Stimulated activated CD8-positive, alpha-beta memory T cell treated with anti-CD3 and anti-CD28 coated beads, Interleukin-4, amount 100 ng/mL, for 48 hours (primary cell): Measurements from ENCODE around the gene NYAP2.

Experiments
- DNase-seq: peaks from one replicate; pipeline ENCODE4 v3.0.0-alpha.2; 2020

Gene NYAP2

DNA sequence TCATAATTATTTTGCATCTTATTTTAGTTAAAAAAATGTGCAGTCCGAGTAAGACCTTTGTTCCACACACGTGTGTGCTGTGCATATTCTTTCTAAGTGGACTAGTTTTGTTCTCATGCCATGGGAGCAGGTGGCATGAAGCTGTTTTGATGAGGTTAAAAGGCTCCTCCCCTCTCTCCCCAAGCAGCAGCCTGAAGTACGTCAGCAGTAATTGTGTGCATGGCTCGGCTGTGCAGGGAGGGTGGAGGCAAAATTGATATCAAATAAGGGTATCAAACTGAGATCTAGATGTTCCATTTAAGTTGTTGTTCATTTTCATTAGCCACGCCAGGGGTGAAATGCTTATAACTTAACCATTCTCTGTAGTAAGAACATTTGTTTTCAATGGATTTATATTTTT is at the start of gene NYAP2:
NYAP2 (plus strand) TSS at position 207 of the 400 bp plus-strand sequence. CDS start 9,171 bp downstream, outside the sequence.
- DNase-seq: no peak

DNA sequence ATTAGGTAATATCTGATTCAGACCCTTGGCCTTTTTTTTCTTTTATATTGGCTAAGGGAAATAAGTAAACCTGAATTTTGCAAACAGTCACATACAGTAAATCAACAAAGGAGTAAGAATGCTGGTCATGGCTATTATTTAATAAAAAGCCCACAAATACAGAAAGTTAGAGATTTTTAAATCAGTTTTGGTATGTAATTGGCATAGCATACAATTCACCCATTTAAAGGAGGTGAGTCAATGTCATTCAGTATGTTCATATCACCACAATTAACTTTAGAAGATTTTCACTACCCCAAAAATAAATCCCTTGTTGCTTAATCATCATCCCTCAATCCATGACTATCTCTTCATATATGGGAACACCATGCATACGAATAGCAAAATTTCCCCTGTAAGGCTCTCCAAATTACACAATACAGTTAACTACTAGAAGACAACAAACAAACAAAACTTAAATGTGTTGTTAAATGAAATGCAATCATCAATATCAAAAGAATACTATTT is 45.9 kb upstream of the NYAP2 start:
- DNase-seq: no peak

DNA sequence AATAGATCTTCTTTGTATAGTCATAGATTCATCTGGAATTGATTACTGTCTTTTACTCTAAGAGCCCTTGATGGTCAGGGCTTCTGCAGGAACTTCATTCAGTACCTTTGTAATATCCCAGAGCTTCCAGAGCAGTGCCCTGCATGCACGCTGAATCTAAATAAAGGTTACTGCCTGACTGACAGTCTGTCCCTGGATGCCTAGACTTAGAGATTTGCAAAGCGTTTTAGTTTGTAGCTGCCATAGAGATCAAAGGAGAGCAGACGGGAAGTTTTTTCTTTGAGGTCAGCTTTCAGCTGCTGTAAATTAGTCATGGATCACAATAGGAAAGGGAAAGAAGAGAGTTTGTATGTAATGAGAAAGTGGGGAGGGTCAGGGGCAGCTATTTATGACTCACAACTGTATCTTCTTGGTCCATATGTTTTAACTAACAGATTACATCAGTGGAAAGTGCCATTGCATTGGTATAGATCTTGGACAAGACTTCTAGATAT is 45.2 kb upstream of the NYAP2 start:
- no peak for DNase-seq

DNA sequence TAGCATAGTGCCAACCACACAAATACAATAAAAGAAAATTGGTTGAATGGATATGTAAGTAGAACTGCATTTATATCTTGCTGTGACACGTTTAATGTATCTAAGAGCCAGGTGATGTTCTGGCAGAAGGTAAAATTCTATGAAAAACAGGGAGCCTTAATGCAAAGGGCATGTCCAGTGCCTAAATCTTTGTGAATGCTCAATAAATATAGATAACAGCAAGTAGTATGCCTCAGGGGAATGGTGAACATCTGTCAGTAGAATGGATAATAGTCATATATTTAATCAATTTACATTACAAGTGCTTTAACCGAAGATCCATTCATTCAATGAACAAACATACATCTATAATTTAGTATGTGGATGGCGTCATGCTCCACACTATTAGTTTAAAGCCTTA is 43.7 kb upstream of the NYAP2 start:
- DNase-seq: no peak

DNA sequence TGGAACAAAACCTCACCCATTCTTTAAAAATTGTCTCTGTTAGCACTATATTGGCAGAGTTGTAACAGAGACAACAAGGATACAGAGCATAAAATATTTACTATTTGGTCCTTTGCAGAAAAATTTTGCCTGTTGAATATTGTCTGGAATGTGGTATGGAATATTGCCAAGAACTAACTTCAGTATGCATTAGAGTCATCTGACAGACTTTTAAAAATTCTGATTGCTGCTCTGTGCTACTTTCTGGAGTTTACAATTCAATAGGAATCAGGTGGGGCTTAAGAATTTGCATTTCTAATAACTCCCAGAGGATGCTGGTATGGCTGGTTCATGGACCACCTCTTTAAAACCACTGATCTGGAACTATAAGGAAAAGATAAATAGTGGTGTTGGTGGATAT is 32.8 kb upstream of the NYAP2 start:
- DNase-seq: no peak

DNA sequence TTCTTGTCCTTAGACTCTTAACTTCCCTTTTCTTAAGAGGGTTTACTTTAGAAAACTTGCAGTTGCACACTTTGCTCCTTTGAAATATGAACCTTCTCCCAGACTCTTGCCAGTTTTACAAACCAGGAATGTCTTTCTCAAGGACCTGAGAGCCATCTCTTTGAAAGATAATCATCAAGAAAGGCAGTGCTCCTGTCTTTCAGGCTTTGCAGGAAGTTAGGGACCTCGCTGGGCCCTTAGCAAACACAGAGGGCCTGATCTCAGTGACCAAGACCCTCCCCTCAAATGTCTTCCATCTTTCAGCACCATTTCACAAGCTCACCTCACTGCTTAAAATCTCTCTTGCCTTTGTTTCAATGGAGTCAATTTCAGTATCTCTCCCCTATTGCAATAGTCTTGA is 32.0 kb upstream of the NYAP2 start:
- DNase-seq: no peak

DNA sequence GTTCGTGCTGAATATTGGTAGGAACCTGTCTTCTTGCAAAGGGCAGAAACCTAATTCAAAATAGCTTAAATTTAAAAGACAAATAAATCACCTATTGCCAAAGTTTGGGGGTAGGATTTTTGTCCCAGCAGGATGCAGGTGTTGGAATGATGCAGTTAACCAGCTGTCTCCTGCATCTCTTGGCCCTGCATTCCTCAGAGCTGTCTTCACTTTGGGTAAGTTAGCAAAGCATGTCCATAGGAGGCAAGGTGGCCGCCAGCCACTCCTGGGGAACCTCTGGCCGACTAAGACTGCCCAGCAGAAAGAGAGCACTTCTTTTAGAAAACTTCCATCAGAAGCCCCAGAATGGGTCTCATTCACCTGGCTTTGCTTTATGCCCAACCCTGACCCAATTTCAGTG is 20.5 kb upstream of the NYAP2 start:
- DNase-seq: no peak

DNA sequence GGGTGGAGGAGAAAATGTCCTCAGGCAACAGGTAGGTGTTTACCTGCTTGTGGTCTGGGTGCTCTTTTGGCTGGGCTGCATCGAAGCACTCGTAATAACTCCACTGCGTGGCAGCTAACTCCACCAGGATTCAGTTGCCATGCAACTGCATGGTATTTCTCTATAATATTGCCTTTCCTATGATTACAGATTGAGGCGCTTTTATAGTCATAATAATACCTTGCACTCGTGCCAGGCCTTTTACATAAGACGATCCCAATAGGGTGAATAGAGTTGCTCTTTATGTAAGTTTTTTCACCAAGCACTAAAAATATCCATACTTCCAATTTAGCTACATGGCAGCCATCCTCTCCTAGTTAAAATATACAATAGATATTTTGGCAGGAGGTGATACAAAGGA is 19.7 kb upstream of the NYAP2 start:
- no peak for DNase-seq

DNA sequence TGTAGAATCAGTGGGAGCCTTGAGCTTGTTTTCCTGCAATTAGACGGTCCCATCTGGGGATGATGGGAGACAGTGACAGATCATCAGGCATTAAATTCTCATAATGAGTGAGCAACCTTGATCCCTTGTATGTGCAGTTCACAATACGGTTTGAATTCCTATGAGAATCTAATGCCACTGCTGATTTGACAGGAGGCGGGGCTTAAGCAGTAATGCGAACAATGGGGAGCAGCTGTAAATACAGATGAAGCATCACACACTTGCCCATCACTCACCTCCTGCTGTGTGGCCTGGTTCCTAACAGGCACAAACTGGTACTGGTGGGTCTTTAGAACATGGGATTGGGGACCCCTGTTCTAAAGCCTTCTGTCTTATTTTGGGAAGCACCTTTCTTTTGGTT is 17.9 kb upstream of the NYAP2 start:
- DNase-seq: no peak

DNA sequence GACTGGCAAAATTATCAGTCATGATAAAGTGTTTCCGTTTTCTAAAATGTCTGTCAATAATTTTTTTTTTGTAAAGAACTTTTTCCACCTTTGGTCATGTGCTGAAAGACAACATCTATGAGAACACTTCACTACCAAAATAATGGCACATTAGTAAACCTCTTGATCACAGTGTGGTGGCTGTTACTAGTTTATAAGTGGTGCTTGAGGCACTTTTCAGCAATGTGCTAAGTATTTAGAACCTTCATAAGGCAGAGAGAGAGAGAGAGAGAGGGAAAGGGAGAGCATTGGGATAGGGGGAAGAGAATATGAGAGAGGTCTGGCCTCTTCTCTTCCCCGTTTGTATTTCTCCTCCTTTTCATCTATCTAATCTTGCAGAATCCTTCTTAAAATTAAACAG is 1.1 kb upstream of the NYAP2 start:
- DNase-seq: no peak

DNA sequence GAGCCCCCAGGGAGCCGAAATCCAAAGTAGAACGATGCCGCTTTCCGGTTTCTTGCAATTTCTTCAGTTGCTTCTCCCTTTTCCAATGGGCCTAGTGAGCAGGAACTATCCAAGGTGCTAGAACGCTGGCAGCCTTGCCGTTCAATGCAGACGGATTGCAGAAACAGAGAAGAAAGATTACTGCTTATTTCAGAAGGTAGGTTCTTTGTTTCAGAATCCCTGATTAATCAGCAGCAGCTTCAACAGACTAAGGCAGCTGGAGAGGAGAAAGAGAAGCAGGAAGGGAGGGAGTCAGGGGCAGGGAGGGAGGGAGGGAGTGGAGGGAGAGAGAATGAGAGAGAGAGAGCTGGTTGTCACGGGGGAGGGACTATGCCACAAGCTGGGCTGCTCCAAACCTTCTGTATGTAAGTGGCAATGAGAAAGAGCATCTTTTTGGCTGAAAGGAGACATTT is 576 bp downstream of the NYAP2 start:
- peak; percentile 28 for DNase-seq

DNA sequence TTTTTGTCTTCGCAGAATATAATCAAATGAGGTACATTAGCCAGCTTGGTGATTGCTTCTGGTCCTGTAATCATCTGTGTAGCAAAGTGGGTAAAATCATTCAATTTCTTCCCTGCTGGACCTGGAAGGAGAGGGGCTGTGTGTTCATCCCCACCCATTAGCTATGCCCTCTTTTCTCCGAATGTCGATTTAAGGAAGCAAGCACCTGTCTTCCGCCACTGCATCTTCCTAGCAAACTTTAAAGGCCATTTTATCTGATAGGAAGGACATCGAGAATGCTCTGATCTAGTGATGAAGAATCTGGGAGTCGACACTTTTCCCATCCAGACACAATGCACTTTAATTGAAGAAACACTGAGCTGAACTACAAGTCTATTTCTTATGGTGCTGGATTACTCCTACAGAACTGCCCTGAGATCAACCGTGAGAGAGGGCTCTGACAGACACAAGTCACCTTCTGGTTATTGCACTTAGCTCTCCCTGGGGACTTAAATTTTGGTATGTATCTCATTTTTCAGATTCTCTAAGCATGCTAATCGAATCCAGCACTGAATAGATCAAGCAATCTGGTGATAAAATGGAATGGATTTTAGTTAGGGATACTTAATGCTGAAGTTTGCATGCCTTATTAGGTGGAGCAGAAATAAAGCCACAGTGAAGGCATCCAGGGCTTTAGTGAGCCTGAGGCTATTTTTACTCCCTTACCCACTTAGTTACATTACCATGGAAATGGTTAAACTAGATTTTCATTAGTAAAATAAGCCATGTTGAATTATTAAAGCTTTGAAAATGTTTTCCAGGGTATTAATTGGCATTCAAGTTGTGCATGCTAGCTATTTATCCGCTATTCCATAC is 1.3 kb downstream of the NYAP2 start:
- no peak for DNase-seq

DNA sequence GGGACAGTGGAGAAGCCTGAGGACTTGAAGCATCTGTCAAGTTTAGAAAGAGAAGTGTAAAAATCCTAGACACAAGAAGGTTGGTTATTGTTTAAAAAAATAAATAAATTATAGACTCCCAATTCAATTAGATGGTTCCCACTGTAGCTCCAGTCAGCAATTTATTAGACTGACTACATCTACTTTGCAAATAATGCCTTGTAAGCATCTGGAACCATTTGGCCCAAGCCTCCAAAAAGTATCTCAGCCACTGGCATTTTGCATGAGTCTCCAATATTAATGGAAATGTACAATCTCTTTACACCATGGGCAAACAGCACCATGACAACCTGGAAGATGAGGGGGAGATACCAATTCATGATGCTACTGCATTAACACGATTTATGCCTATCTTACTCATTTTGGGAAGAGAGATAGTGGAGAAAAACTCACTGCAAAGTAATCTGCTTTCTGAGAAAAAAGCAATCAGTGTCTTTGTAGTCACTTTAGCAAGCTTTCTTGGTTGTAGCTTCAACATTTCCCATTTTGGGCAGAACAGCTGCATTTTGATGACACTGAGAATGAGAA is 2.8 kb downstream of the NYAP2 start:
- DNase-seq: no peak

DNA sequence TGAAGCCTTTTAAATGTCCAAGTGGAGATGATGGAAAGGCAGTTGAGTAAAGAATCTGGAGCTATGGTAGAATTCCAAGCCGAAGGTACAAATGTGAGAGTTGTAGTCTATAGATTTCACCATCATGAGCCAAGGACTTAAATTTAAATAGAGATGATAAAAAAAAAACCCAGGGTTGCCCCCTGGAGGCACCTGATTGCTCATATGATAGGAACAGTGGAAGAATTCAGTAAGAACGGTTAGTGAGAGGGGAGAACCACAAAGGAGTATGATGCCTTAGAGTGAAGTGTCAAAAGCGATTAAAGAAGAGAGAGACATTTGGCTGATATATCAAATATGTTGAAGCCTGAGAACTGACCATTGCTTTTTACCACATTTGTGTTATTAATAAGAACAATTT is 11.9 kb downstream of the NYAP2 start:
- no peak for DNase-seq

DNA sequence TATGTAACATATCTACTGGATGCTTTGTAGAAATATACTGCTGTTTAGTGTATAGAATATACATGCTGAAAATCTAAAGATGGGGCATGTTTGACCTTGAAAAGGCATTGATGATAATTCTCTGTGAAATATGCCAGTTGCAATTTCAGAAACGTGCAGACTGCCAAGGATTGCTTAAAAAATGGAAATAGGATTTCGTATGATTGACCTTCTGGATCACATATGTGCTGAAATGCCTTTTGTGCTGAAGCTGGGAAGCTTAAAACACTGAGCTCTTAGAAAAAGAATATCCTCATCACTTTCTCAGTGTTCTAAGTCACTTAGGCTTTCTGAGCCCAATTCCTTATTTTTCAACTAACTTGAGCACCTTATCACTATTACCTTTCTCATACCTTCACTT is 14.3 kb downstream of the NYAP2 start:
- no peak for DNase-seq

DNA sequence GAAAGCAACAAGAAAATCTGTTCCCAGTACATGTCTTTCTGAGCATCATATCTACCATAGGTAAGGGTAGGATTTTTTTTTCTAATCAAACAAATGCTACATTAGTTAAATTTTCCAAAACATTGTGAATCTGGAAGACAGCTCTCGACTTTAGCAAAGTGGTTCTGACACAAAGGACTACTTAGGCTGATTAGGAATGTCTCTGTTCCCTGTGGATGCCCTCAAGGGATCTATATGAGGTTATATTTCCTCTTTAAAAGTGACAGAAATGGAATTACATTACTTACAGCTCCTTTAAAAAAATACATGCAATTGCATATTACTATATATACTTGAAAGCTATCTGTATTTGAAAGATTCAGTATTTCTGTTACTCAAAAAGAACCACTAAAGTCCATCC is 15.4 kb downstream of the NYAP2 start:
- DNase-seq: no peak

DNA sequence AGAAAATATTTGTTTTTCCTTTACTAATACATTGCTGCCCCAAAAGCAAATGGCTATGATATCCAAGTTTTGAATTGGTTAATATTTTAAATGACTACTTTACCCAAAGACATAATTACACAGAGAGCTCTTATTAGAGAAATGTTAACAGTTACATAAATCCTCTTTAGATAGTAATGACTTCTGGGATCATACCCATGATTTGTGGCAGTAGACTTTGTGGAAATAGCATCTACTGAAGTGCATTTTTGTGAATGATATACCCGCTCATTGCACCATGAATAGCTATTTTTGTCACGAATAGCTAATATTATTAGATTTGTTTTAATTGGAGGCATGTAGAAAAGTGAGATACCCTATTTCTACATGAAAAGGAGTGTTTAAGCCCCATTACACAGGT is 15.8 kb downstream of the NYAP2 start:
- no peak for DNase-seq

DNA sequence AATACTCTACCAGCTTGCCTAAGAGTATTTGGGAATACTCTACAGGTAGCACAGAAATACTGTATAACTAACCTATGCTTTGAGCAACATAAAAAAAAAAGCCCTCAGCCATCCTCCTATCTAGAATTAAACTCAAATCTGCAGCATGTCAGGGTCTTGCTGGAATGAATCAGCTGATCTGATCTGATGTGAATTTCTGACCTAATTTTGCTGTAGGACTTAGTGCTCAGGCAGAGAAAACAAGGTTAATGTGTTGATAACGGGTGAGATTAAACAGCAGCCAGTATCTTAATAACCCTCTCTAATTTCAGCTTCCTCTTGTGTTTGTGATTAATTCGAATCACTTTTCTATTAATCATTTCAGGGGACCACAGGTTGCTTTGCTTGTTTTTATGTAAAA is 16.3 kb downstream of the NYAP2 start:
- no peak for DNase-seq

DNA sequence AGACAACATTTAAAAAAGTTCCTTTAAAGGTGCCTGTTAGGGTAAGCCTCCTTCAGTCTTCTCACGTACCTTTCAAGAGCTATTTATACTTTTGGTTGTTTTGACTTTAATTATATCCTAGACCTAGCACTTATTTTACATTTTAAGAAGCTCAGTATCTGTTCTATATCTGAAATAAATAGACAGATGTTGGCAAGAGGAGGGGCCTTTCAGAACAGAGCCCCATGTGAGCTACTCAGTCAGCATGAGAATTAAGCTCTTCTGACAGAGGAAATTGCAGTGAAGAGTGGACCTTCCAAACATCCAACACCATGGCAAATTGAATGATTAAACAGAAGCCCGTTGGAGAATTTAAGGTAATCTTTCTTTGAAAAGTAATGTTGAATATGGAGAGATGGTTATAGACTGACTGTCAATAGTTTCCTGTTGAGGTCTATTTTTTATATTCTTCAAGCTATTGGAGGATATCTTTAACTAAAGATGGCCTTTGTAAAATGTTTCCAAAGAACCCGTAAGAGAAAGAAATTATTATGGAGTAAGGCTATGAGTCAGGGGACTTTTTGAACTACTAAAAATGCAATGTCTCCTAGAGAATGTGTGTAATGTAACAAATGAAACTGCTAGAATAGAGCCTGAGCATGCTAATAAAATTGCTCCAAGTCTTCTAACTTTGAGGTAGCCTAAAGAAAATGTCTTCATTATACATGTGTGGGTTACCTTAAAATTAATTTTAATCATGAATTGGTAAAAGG is 17.3 kb downstream of the NYAP2 start:
- no peak for DNase-seq

DNA sequence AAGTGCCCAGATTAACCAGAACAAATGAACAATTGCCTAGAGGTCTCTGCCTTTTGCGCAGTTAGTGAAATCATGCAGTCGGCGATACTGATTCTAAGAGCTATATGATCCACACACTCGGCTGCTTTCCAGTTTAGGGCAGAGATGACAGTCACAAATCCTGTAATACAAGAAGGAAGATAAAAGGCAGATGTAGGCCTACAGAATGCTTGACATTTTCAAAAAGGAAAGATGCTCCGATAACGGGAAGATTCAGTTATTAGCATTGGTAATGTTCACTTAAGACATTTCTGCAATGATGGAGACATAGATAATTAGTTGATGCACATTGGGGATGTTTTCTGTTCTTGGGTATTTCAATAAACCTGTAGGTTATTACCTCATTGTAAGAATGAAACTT is 19.5 kb downstream of the NYAP2 start:
- DNase-seq: no peak

DNA sequence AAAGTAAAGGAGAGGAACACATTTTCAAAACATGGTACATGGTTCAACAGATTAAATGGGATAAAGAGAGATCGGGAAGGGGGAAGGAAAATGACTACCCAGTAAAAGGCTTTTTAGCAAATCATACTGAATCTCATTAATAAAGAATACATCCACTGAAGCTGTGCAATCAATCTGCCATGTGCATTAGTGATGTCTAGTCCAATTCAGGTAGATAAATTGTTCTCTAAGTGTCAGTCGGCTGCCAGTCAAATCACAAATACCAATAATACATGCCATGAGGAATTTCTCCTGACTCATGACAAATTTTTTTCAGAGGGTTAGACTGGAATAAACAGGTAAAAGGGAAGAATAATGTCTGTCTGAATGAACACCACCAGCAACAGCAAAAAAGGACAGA is 22.6 kb downstream of the NYAP2 start:
- no peak for DNase-seq

DNA sequence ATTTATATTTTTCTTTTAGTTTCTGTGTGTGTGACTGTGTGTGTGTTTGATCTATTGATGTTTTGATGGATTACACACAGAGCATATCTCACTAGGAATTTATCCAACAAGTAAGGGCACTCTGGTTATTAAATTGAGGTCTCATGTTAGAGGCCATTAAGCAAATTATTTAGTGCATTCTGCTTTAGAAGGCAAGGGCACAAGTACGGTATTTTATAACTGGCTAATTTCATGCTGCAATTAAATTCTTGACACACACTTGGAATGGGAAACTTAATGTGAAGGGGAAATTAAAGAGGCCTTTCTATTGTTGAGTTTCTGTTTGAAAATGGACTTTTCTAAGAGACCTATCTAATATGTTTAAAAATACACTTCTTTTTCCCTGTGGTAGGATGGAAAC is 25.8 kb downstream of the NYAP2 start:
- DNase-seq: no peak

DNA sequence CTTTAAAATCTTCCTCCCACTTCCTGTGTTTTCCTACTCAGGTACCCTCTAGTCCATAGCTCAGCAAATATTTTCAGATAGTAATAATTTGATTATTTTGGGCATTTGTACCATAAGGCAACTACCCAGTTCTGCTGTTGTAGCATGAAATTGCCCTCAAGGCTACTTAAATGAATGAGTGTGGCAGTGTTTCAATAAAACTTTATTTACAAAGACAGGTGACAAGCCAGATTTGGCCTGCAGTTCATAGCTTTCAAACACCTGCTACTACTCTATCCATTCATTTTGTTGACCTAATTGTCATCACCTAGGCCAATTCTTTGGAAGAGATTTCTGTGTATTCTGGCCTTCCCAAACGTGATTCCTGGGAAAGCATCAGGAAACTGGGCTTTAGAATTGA is 28.9 kb downstream of the NYAP2 start:
- DNase-seq: no peak

DNA sequence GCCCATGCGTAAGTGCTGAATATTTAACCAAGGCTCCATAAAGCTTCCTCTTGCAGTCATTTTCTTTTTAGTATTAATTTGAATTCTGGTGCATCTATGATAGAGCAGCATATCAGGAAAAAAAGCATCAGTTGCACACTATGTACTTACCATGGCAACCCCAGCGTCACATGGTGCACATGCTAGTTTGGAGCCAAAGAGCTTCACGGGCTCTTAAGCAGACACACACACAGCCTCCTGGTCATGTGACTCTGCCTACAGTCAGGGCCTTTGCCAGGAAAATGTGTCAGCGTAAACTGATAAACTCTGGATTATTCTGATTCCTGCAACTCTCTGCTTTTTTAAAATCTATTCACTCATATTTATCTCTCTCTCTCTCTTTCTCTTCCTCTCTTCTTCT is 30.2 kb downstream of the NYAP2 start:
- no peak for DNase-seq
